ENCODE results near the gene DIP2C.
"Not testable (repeated sequence)": the region's sequence is repeated elsewhere in the genome, so short reads cannot be mapped to it uniquely, and the experiment has no call there.

Gene DIP2C

GRCh38 chr10:639001-639750 lies 50.3 kb downstream of the DIP2C start:
- DNase-seq, result no peak

DNA sequence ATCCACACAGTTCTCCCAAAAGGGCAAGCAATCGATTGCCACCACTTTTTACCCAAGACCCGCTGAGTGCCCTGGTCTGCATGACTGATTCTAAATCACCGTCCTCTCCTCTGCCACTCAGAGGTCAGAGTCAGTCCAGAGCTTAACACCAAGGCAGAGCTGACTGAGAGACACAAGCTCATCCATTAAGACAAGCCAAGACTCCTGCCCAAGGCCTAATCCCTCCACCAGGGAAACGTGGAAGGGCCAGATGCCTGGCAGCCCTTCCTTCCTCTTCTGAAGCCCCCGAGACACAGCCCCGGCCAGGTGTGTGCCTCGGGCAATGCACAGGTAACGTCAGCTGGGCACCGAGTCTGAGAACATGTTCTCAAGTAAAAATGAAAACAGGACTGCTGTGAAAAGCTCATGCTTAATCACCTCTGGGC lies 51.7 kb downstream of the DIP2C start:
- no peak for DNase-seq

GRCh38 chr10:637221-637620 lies 52.2 kb downstream of the DIP2C start:
- no peak for DNase-seq

GRCh38 chr10:636769-637168 lies 52.7 kb downstream of the DIP2C start:
- no peak for DNase-seq

- no peak for DNase-seq
Measured at GRCh38 chr10:636016-636730, 53.3 kb downstream of the DIP2C start.

DNA sequence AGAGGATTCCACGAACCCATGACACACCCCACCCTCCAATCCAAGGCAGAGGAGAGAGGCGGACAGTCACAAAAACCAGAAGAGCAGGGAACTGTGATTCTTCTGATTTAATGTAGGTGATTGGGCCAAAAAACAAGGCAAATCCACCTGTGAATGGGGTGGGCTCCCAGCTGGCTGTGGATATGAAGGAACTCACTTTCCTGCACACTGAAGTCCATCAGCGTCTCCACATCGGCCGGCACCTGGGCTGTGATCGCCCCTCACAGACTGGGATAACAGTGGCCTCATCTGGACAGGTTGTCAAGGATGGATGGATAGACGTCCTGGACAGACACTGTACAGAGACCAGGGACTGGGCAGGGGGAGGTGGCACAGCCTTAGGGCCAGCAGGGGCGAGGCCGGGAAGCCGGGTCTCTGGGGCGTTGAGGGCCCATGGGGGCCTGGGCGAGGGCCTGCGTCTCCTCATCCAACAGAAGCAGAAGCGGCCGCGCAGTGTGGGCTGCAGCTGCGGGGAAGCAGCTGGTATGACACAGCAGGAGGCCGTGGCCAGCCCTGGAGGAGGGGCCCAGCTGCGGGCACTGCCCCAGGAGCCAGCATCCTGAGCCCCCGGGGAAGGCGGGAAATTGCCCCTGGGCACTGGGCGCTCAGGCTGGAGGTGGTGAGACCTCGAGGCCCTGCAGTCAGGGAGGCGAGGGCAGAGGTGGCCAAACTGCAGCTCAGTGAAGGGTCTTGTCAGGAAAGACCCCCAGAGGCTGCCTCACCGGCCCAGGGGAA lies 54.2 kb downstream of the DIP2C start:
- DNase-seq, result no peak

DNA sequence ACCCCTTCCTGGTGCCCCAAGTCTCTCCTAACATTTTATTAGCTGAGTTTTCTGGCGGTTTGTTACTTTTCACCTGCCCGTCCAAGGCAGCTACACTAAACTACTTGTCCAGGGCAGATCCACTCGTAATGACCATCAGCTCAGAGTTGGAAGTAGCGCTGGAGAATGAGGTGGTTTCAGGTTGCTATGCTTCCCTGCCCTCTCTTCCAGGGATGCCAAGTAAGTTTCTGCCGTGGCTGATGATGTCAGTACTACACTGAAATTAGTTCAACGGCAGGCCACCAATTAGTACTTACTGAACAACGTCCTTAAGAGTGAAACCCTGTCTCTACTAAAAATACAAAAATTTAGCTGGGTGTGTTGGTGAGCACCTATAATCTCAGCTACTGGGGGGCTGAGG lies 55.2 kb downstream of the DIP2C start:
- no peak for DNase-seq

DNA sequence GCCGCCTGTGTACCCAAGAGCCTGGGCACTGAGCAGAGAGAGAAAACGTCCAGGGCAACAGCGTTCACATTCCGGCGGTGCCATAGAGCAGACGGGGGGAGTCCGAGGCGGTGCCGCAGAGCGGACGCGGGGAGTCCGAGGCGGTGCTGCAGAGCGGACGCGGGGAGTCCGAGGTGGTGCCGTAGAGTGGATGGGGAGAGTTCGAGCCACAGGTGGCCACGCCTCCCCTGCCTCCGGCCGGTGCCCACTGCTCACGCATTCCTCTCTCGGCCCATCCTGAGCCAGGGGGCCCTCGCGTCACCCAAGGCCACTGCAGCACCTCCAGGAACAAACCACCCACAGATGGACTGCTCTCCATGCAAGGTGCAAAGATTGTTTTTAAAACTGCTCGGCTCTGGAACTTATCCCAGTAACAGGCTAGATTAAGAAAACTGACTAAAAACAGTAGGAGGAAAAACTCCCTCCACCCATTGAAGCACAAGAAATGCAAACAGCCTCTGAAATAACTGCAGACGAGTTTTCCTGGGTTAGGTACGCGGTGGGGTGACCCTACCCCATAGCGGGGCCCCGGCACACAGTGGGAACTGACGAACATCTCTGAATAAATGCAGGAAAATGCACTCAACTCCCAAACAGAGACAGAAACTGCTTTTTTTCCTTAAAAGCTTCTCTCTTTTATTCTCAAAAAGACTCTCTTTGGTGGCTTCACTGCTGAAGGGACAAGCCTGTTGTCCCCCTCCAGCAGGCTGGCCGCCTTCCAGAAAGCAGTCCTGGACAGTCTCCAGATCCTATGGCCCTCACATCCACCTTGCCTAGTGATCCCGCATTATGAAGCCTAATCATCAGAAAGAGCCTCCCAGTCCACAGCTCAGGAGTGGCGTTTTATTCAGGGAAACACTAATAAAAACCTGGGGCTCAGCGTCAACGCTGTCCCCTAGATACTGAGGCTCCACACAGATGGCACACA lies 55.9 kb downstream of the DIP2C start:
- no peak for DNase-seq

- not testable (repeated sequence) for DNase-seq
Measured at GRCh38 chr10:632807-633177, 56.7 kb downstream of the DIP2C start.

GRCh38 chr10:632155-632806 lies 57.2 kb downstream of the DIP2C start:
- DNase-seq, result not testable (repeated sequence)

DNA sequence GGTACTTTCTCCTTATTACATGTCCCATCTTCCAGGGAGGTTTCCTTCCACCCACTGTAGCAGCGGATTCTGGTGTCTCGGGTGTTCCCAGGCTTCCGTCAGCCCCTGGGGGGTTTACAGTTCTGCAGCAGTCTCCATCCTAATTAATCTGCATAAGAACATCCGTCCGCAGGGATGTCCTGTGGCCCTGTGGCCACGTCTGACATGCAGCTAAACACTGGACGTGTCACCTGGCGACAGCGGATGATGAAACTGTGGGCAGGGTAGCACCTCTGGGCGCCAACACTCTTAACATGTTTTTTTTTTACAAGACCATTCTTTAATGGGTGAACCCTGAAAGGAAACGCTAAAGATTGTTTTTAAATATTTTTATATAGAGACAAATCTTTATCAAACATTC lies 58.2 kb downstream of the DIP2C start:
- DNase-seq, result no peak

DNA sequence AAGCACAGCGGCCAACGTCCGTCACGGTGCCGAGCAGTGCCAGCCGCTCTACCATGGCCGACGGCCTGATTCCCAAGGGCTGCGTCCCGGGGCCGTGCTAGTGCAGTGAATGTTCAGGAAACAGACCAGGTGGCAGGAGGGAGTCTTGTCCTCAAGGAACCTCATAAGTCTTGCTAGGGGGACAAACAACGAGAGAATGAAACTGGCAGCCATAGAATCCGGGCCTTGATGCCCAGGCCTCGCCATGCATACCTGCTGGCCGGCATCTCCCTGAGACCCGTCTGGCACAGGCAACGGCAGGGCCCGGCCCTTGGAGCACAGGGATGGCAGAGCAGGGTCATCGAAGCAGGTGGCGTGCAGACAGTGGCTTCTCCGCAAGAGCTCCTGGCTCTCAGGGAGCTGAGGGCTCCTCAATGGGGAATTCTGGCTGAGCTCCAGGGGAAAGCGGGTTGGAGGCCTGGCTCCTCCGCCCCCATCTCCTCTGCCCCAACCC lies 58.8 kb downstream of the DIP2C start:
- DNase-seq, result no peak

- no peak for DNase-seq
Measured at GRCh38 chr10:629186-629998, 60.1 kb downstream of the DIP2C start.

GRCh38 chr10:628386-629045 lies 61.0 kb downstream of the DIP2C start:
- DNase-seq, result no peak

- no peak for DNase-seq
Measured at GRCh38 chr10:627032-627992, 62.2 kb downstream of the DIP2C start.

GRCh38 chr10:625751-626711 lies 63.4 kb downstream of the DIP2C start:
- no peak for DNase-seq

DNA sequence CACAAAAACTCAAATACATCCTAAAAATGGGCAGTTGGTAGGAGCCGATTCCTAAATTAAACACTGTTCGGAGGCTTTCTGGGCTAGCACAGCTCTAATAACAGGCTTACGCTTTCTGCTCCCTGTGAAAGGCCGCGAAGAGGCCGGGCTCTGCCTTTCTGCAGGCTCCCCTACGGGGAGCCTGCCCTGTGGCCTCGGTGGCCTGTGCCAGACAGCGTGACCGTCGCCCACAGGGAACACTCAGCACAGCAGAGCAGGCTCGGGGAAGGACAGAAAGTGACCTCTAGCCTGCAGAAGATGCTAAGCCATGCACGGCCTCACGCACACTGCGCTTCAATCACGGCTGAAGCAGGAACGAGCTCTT lies 64.2 kb downstream of the DIP2C start:
- no peak for DNase-seq

Data from SW 1271 (cell line).